Peyer's patch (tissue), 4 donors: ENCODE results near the gene MYD88.

ENCODE experiments used
- POLR2A ChIP-seq, 2 donors: fragments of 450-650 bp; IDR thresholded peaks; one replicate each; pipeline ENCODE4 v1.5.1; 2017; ENCODE audit warnings: antibody characterized with exemption in 2 of 2, mild to moderate bottlenecking in 2 of 2, moderate library complexity in 2 of 2
- TF ChIP-seq, protein P1 (sequence below), 6 experiments: fragments of 450-650 bp in 4 of 6; fragments of 200-600 bp in 2 of 6; sonication (generic) in 1 of 6; IDR thresholded peaks; one replicate each; pipeline ENCODE4 v1.5.1; 2017 to 2019; ENCODE audit warnings: antibody characterized with exemption in 6 of 6, mild to moderate bottlenecking in 3 of 6, moderate library complexity in 1 of 6

DNA sequence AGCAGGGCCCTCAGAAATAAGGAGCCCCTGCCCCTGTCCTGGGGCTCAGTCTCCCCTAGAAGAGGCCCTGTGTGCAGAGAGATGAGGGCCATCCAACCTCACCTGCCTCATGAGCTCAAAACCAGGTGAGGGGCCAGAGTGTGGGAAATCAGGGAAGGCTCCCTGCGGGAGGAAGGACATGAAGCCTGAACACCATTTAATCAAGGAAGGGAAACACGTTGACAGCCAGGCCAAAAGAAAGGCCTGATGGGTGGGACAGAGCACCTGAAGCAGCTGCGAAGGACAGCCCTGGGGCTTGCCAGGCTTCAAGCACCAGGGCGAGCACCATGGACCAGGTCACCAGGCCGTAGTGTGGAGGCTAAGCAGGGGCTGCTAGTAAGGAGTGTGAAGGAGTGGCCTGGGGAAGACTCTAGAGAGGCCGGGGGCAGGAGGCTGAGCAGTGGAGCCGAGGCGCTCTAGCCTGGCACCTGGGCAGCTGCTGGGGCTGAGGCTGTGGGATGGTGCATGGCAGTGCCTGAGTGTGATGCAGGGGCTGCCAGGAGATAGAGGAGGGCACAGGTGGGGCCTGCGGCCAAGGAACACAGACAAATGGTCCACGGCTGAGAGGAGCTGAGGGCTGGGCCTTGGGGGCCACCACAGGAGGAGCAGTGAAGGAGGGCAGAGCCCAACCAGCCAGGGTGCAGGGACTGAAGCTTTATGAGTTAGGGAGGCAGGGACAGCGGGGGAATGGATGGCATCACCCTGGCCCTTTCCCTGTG lies 17.6 kb upstream of the MYD88 start:
- TF ChIP-seq, protein P1, sequence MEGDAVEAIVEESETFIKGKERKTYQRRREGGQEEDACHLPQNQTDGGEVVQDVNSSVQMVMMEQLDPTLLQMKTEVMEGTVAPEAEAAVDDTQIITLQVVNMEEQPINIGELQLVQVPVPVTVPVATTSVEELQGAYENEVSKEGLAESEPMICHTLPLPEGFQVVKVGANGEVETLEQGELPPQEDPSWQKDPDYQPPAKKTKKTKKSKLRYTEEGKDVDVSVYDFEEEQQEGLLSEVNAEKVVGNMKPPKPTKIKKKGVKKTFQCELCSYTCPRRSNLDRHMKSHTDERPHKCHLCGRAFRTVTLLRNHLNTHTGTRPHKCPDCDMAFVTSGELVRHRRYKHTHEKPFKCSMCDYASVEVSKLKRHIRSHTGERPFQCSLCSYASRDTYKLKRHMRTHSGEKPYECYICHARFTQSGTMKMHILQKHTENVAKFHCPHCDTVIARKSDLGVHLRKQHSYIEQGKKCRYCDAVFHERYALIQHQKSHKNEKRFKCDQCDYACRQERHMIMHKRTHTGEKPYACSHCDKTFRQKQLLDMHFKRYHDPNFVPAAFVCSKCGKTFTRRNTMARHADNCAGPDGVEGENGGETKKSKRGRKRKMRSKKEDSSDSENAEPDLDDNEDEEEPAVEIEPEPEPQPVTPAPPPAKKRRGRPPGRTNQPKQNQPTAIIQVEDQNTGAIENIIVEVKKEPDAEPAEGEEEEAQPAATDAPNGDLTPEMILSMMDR (IDR thresholded peaks at IDR 0.05), result no peak
- no peak for TF ChIP-seq POLR2A (IDR thresholded peaks at IDR 0.05)
